AG08395 (cell line): Measurements from ENCODE around the gene MLYCD.

ENCODE experiments used
- DNase-seq: peaks from one replicate; pipeline ENCODE4 v3.0.0; 2012; ENCODE audit warnings: mixed read lengths, low spot score

Gene MLYCD

DNA sequence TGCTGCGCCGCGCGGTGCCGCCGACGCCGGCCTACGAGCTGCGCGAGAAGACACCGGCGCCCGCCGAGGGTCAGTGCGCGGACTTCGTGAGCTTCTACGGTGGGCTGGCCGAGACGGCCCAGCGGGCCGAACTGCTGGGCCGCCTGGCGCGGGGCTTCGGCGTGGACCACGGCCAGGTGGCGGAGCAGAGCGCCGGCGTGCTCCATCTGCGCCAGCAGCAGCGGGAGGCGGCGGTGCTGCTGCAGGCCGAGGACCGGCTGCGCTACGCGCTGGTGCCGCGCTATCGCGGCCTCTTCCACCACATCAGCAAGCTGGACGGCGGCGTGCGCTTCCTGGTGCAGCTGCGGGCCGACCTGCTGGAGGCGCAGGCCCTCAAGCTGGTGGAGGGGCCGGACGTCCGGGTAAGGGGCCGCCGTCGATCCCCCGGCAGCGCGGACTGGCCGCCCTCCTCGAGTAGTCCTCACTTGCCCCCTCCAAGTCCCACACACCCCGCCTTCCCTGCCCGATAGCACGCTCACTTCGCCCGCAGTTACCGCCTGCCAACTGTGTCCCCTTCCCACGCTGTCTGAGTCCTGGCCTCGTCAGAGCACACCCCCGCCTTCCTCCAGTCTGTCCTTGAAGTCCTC, 470 bp downstream of the MLYCD start:
- DNase-seq = peak; percentile 60

DNA sequence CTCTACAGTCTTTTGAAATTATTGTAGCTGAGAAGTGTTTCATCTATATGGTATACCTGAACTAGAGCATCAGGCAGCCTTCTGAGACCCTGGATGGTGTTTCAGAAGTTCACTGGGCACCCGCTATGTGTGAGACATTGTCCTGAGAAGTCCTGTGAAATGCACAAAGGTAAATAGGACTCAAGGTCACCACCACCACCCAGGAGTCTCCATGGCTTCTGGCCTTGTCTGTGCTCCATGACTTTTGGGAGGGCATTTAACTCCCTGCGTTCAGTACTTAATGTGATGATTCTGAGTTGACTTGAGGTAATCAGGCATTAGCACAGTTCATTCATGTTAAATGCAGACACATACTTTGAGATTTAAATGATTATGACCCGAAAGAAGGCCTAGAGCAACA, 1.1 kb downstream of the MLYCD start:
- no peak for DNase-seq

DNA sequence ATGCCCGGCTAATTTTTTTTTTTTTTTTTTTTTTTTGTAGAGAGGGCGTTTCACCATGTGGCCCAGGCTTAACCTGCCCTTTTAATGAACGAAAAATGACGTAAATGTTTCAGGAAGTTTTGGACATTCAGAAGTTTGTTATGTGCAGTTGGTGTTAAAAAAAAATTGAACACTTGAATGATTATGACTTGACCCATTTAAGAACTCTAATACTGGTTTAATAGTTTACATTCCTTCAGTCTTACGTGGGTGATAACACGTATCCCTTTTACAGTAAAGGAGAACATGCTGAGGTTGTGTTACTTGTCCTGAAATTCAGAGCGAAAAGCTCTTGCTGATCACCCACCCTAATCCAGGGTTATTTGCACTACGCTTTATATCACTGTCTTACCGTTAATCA, 1.7 kb downstream of the MLYCD start:
- DNase-seq = no peak

DNA sequence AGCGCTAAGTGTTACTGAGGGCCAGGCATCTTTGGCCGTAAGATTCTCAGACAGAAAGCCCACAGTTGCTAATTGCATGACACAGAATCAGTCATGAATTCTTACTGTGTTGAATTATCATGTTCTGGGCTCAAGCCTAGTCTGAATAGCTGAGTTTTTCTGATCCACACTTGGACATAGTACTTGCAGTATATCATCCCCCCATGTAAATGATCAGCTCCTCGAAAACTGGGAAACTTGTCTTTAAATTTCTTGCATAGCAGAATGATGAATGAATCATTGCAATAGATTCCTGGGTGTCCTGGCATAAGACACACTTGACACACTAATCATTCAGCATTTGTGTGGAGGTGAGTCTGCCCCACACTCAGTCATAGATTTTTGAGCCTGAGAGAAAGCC, 2.2 kb downstream of the MLYCD start:
- DNase-seq = no peak

DNA sequence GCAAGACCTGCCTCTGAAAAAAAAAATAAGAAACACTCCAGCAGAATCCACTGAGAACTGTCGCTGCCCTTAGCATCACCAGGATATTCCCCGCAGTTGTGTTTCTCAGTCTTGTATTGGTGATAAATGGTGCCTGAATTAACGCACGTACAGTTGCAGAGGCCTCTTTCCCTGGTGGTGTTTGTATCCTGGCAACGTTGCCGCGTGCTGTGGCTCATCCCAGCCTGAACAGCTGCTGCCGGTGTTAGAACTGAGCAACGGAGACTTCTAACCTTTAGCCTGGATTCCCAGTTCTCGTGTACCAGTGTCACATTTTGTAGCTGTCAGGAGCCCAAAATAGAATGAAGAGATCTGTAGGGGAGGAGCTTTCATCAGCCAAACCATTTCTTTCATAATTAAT, 4.8 kb downstream of the MLYCD start:
- peak; percentile 74 for DNase-seq

DNA sequence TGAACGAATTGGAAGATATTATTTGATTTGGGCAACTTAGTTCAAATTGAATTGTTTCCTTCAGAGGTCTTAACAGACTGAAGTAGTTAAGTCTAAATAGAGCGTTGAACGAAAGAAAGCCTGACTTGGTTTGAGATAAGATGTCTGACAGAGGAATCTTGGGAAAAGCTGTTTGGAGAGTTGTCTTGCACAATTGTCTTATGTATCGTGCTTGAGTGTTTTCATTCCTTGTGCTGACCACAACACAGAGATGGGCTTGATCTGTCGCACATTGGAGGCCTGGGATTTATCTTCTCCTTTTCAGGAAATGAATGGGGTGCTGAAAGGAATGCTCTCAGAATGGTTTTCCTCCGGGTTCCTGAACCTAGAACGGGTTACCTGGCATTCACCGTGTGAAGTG, 7.8 kb downstream of the MLYCD start:
- no peak for DNase-seq

DNA sequence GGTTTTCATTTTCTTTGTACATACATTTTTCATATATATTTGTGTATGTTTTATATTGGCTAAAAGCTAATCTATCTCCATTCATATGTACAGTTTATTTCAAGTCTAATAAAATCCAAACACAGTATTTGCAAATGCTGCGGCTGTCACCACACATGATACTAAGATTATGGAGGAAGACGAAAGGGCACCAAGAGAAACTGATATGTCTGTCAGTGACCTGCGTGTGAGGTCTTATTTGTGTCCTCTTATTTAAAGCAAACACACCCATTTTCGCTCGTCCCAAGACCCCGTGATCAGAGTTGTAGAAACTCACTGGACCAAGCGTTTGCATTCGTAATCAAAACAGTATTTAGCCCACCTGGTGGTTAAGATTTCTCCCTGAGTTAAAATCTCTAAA, 8.2 kb downstream of the MLYCD start:
- no peak for DNase-seq

DNA sequence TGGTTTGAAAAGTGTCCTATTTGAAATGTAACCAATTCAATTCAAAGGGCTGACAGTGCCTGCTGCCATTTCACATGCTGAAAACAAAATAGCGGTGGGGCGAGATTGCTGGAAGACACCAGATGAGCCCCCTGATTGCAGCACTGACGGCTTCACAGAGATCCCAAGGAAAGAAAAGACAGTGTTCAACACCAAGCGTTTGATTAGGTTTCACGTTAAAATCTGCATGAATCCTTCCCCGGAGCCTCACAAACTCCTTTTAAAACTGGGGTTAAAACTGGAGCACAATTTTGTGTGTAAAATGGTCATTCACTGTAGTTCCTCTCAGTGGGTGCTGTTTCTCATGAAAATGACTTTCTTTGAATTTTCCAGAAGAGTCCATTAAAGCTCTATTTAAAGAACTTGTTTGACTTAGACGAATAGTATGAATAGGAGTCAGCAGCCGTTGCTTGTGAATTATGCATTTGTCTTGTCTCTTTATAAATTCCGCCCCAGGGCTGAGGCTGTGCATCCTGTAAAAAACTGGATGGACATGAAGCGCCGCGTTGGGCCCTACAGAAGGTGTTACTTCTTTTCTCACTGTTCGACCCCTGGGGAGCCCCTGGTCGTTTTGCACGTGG, 8.8 kb downstream of the MLYCD start:
- DNase-seq = no peak

DNA sequence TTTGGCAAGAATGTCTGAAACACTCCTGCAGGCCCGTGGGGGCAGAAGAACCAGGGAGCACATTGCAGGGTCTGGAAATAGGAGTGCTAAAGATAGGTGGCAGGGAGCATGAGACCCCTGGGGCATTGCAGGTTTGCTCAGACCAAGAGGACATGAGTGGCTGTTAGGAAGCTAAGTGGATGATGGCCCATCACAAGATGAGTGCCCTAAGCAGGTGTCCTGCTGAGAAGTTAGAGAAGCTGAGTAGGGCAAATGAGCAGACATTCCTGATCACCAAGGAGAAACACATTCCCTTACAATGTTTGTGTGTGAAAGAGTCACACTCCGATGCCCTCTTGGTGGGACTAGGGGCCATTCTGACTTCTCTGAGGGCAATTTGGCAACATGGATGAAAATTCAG, 9.9 kb downstream of the MLYCD start:
- no peak for DNase-seq

DNA sequence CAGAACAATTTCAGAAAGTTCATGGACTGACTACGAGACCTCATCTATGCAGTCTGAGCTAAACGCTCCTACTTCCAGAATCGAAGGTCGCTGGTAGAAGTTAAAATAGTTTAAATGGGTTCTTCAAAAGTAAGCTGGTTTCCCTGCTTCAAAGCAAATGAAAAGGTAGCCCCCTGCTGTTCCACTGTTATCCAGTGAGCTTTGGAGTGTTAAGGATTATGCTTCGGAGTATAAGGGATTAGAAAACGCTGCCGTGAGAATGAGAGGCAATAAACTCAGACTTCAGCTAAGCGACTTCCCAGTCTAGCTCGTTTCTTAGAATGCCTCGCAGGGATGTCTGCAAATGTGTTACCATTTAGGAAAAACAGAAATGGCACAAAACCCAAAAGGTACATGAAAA, 12.4 kb downstream of the MLYCD start:
- DNase-seq = no peak

DNA sequence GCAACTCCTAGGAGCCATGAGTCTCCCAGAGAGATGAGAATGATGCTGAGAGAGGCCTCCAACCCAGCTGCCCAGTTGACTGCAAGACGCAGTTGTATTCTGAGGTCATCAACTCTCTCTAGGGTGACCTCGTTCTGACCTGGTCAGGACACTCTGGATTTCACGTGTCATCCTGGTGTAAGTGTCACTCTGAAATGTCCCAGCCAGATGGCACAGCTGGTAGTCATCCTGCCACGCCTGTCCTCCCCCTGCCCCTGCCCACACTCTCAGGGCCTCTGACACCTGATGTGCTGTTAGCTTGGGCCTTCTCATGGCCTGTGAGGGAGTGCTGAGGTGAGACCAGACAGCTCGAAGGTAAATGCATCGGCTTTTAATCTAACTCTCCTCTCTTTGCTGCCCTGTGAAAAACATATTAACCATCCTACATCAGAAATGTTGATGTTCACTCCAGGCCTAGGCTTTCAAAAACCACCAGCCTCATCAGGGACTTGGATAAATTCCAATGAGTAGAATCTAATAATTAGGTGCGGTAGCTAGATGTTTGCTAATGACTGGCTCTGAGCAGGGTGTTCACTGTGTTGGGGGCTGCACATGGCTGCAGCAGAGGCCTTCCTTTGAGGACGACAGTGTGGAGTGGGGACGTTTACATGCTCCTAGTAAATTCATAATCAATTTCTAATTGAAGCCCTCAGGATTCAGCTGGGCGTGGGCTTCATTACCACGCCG, 13.8 kb downstream of the MLYCD start:
- DNase-seq = no peak

DNA sequence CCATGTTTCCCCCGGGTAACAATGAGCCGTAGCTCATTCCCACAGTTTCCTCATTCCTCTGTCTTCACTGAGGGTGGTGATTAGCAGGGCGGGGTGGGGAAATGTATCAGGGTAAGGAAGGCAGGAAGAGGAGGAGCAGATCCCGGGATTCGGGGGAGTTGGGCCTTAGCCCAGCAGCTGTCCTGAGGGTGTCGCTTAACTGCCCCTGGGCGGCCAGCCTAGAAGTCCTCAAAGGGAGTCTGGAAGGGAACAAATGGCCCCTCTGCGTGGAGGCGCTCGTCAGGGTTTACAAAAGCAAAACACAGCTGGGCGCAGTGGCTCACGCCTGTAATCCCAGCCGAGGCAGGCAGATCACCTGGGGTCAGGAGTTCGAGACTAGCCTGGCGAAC, 14.3 kb downstream of the MLYCD start:
- no peak for DNase-seq

DNA sequence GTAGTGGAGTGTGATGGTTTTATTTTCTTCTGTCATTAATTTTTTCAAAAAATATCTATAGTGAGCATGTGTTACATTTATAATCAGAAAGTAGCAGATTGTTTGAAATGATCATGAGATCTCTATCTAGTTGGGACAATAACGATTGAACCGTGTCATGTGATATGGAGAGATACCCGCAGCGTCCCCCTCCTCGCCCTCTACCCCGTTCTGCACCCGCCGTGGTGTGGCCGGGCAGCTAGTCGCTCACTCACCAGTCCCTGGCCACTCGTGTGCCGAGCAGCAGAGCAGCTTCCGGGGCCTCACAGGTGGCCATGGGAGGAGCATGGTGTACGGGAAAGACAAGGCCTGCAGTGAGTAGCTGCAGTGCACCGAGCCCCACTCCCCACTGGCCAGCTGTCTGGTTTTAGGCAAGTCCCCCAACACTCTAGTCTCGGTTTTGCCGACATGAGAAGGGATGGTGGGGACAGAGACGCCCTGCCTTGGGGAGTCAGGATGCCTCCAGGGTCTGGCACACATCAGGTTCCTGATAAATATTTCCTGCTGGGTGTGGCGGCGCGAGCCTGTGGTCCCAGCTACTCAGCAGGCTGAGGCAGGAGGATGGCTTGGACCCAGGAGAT, 15.3 kb downstream of the MLYCD start:
- no peak for DNase-seq

DNA sequence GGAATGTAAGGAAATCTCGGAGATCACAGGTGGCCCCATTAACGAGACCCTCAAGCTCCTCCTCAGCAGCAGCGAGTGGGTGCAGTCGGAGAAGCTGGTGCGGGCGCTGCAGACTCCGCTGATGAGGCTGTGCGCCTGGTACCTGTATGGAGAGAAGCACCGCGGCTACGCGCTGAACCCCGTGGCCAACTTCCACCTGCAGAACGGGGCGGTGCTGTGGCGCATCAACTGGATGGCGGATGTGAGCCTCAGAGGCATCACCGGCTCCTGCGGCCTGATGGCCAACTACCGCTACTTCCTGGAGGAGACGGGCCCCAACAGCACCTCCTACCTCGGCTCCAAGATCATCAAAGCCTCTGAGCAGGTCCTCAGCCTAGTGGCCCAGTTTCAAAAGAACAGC, 16.2 kb downstream of the MLYCD start:
- DNase-seq = no peak

DNA sequence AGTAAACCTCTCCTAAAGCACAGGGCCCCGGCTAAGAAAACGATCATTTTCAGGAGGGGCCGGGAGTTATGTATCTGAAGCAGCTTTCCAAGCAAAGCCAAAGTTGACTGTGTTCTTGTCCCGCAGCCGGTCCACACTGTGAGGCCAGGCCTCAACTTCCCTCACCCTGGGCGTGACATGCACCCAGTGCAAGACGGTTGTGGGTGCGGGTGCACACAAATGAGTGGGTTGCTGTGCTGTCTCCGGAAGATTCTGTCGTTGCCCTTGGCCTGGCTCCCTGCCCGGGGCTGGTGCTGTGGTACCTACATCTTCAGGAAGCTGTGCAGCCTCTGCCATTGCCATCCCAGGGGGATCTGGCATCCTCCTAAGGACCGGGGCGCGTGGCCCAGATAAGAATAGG, 16.6 kb downstream of the MLYCD start:
- no peak for DNase-seq

DNA sequence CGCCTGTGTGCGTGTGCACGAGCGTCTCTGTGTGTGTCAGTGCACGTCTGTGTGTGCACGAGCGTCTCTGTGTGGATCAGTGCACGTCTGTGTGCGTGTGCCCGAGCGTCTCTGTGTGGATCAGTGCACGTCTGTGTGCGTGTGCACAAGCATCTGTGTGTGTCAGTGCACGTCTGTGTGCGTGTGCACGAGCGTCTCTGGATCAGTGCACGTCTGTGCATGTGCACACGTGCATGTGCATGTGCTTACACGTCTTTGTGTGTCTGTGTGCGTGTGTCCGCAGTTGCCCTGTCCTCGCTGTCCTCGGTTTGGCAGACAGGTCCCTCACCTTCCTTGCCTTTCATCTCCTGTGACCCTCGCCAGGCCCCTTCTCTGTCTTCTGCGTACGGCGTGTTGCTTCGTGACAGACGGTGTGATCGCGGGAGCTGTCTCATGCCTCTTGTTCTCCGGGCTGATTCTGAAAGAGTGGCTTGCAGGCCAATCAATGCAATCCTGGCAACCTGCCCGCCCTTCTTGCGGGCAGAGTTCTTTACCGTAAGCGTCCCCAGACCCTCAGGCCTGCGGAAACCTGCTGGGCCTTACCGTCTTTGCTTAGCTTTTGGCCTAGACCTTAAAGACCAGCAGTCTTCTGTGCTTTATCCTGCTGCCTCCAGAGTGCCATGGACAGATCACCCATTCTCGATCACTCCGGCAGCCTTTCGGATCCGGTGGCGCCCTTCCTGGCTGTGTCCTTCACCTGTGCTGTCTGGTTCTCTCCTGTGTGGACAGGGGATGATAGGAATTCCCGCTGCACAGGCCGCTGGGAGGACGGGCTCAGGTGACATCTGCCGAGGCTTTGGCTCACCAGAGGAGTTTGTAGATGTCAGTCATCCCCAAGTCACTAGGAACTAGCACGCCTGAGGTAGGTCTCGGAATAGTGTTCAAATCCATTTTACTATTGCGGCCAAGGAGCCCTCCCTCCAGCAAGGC, 18.5 kb downstream of the MLYCD start:
- DNase-seq = no peak

DNA sequence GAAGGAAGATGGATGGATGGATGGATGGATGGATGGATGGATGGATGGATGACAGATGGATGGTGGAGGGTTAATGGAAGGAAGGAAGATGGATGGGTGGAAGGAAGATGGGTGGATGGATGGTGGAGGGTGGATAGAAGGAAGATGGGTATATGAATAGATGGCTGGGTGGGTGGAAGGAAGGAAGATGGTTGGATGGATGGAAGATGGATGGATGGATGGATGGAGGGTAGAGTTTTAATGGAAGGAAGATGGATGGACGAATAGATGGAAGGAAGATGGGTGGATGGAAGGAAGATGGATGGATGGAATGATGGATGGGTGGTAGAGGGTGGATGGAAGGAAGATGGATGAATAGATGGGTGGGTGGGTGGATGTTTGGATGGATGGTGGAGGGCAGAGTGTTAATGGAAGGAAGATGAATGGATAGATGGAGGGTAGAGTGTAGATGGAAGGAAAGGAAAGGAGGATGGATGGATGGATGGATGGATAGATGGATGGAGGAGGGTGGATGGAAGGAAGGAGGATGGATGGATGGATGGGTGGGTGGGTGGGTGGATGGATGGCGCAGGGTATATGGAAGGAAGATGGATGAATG, 22.1 kb downstream of the MLYCD start:
- DNase-seq = no peak

DNA sequence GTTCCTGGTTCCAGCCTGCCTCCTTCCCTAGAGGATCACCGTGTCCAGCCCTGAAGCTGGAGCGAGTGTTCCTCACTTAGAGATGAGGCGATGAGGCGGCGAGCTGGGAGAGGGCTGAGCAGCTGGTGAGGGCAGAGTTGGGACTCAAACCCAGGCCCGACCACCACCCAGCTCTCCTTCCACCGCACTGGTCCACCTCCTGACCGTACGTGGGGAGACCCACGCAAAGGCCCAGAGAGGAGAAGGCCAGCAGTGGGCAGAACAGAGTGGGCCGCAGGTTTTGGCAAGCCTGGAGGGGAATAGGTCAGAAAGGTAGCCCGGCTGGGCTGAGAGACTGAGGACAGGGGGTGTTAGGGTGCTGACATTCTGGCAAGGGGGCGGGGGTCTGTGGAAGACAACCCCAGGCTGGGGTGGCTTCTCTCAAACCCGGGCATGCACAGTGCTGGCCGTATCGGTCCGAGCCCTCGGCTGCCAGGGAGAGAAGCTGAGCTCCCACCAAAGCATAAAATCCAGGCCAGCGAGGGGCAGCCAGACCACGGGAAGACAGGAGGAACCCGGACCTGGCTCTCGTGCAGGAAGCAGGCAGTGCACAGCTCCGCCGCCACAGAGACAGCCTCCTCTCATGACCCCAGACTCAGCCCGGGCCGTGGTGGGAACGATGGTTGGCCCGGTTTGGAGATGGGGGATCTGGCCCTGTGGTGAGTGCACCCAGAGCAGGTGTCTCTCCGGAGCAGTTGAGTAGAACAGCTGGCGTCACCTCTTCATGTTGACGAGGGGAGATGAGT, 24.9 kb downstream of the MLYCD start:
- no peak for DNase-seq

DNA sequence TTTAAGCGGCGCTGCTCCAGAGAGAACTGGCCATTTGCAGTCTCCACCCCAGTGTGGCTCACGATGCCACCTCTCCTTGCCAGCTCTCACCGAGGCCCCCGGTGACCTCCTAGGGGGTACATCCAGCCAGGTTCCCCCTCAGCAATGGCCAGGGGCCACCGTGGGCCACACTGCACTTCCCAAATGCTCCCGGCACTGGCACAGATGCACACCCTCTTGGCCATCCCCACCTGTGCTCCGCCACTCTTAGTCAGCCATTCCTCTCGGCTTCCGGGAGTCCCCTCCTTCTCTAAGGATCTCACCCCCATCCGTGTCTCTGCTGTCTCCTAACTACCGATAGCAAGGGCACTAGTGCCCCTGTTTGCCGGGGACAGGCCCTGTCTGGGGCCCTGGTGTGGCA, 25.8 kb downstream of the MLYCD start:
- DNase-seq = no peak

DNA sequence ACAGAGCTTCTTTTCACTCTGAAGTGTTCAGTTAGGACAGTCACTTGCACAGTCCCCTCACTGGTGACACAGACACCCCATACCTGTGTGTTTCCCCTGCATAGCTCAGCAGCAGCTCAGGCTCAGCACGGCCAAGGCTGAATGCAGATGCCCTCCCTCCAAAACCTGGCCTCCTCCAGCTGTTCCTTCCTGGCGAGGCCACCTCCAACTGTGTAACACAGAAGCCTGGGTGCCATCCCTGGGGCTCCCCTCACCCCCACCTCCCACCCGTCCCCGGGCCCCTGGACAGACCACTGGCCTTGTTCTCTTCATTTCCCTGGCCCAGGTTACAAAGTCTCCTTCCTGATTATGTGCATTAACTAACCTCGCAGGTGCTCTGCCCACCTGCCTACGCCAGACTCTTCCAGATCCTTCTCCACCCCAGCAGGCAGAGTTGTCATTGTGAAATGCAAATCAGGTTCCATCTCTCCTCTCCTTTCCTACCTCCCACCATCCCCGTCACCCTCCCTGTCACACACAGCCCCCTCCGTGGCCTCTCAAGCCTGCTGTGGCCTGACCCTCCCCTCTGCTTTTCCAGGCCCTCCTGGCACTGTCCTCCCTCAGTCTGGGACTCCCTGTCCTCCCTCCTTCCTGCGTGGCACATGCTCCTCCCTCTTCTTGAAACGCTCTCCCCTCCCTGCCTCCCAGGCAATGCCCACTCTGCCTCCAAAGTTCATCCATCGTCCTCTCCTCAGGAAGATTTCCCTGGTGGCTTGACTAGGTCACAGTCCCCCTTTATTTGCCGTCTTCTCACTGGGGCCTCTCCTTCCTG, 26.4 kb downstream of the MLYCD start:
- DNase-seq = no peak
